Hepatic stellate cell (primary cell): ENCODE data around the gene MKKS.
"Not testable (repeated sequence)": the region's sequence is repeated elsewhere in the genome, so short reads cannot be mapped to it uniquely, and the experiment has no call there.

Source experiments
- DNase-seq: peaks from one replicate; pipeline ENCODE4 v3.0.0; 2011; ENCODE audit warnings: low spot score

MKKS gene

DNA sequence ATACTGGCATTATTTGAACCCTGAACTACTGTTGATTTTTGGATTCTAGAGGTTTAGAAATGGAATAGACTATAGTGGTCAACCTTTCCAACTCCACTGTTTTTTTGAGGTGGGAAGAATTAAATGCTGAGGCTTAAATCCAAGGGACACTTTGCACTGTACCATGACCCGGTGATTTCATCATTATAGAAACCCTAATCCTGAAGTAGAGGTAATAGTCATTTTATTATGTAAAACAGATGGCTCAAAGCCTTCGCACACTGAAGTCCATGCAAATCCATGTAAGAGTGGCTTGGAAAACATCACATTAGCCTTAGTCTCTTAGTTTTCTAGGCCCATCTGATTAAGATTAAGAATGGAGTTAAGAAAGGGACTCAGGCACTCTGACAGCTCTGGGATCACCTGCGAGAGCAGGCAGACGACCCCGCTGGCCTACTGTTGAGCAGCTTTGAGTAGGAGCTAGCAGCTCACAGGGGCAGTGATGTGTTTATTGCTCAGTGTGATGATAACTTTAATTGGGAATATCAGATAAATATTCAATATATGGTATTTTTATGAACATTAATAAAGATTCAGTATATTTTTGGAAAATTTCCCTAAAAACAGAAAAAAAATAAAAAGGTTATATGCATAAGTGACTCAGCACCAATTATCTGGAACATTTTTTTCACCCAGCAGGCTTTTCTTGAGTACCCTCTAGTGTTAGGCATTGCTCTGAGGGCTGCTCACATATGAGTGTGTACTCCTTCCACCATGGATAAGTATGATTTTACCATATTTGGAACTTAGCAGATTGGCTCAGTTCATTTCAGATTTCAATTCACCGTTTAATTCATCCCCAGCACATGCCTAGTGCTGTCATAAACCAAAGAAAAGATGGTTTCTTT, 14.5 kb upstream of the MKKS start:
- no peak for DNase-seq

DNA sequence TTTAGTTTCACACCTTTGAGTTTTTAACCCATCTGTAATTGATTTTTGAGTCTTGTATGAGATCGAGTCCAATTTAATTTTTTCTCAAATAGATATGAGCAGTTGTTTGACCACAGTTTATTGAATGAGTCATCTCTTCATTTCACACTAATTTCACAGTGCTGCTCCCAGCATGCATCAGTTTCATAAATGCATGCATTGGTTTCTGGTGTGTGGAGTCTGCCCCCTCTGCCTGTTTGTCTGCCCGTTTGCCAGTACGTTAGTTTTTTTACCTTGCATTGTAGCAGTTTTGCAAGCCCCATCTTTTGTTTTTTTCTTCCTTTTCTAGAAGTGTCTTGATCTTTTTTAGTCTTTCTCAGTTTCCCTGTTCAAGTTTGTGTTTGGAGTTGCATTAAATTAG, 13.0 kb upstream of the MKKS start:
- peak; percentile 52 for DNase-seq

DNA sequence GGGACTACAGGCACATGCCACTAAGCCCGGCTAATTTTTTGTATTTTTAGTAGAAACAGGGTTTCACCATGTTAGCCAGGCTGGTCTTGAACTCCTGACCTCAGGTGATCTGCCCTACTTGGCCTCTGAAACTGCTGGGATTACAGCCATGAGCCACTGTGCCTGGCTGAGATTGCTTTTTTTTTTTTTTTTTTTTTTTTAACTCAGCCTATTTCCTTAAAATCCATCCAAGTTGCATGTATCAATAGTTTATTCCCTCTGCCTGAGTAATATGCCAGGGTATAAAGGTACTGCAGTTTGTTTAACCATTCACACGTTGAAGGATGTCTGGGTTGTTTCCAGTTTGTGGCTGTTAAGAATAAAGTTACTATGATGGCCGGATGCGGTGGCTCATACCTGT, 11.7 kb upstream of the MKKS start:
- no peak for DNase-seq

DNA sequence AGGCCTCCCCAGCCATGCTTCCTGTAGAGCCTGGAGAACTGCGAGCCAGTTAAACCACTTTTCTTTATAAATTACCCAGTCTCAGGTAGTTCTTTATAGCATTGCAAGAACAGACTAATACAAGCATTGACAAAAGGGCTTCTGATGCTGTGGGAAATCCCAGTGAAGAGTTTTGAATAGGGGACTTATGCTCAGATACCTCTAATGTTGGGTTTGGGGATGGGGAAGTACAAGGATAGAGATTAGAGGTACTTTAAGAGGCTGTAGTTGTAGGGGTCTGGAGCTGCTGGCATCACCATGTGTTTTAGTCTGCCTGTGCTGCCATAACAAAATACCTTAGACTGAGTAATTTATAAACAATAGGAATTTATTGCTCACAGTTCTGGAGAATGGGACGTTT, 9.9 kb upstream of the MKKS start:
- no peak for DNase-seq

DNA sequence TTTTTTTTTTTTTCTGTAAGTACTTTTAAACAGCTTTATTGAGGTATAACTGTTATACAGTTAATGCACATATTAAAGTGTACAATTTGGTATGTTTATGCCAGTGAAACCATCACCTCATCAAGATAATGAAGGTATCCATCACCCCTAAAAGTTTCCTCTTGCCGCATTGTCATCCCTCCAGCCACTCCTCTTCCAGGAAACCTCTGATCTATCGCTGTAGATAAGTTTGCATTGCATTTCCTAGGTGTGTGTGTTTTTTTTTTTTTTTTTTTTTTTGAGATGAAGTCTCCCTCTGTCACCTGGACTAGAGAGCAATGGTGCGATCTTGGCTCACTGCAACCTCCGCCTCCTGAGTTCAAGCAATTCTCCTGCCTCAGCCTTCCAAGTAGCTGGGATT, 4.2 kb upstream of the MKKS start:
- DNase-seq: no peak

DNA sequence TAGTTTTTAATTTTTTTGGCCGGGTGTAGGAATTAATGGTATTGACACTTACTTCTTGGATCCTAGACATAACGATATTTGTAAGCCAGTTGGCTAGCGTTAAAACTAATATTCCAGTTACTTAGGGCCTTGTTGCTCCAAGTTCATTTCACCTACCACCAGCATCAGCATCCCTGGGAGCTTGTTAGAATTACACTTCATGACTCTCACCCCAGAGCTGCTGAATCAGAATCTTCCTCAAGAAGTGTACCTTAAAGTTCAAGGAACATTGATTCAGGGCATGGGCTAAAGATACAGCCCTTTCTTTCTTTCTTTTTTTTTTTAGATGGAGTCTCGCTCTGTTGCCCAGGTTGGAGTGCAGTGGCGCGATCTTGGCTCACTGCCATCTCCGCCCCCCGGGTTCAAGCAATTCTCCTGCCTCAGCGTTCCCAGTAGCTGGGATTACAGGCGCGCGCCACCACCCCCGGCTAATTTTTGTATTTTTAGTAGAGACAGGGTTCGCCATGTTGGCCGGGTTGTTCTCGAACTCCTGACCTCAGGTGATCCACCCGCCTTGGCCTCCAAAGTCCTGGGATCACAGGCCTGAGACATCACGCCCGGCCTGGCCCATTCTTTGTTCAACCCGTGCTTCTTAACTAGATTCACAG, 2.2 kb upstream of the MKKS start:
- DNase-seq: no peak

DNA sequence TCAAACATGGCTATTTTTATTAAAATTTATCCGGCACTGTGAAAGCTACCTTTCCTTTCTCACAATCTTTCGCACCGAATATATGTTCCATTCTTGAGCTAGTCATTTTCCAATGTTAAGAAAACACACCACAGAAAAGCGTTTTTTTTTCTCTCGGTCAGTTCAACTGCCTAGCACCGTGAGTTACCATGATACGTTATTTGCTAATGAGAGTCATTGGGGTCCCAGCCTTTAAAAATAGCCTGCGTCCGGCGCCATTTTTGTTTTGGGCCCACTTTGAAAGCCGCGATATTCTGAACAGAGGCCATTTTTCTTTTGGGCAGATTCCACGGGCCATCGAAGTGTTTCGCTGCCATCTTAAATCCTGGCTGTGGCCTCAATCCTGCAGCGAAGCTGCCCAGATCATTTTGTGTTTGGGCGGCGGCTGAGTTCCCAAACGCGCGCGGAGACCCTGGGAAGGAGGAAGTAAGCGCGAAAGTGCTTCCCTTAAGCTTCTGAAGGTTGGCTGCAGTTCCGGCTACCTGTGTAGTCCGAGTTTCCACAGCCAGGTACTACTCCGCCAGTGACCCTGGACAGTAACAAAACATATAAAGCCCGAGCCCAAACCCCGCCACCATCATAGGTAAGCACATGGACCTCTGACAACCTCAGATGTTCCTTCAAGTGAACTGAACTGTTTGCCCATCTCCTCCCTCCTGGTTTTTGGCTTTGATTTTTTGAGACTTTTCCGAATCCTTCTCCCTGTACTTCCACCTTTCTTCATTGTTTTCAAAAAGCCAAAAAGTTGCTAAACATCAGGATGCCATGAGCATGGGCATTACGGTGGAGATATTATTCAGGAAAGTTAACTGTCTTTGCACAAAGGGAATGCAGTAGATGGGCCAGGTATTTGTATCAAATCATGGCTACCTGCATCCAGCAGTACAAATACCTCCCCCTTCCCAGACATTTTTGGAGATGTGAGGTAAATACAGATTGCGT, 1.1 kb upstream of the MKKS start, which contains the start of gene SLX4IP:
Gene SLX4IP, plus strand, starts transcription at position 474 of the 981 bp plus-strand sequence. CDS start 22,900 bp downstream, outside the sequence.
- peak; percentile 72 for DNase-seq

DNA sequence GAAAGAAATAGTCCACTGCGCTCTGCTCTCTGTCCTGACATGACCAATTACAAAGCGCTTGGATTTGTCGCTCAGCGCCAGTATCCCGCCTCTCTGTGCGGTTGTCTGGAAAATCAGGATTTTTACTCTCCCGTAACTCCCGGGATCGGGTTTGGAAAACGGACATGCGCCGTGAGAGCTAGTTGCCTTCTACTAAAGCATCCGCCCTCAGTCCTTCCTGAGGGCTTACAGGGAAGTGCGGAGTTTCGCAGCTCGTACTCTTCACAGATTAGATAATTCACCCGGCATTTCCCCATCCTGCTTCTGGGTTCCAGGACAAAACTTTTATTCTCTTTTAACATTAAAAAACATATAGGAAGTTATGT, 427 bp upstream of the MKKS start:
- DNase-seq: peak; percentile 89

DNA sequence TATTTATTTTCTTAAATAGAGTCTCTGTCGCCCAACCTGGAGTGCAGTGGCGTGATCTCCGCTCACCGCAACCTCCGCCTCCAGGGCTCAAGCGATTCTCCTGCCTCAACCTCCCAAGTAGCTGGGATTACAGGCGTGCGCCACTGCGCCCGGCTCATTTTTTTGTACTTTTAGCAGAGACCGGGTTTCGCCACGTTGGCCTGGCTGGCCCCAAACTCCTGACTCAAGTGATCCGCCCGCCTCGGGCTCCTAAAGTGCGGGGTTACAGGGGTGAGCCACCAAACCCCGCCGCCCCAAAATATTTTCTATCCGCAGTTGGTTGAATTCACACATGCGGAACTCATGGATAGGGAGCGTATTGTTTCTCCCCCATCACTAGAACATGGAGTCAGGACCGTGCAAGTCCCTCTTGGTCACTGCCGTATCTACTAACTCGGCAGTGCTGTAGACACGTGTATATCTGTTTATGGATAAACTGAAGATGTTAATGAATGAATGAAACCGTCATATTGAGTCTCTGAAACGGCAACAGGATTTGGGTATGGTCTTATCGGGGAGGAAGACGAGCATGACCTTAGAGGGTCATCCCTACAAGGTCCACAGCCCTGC, 904 bp downstream of the MKKS start:
- DNase-seq: no peak

DNA sequence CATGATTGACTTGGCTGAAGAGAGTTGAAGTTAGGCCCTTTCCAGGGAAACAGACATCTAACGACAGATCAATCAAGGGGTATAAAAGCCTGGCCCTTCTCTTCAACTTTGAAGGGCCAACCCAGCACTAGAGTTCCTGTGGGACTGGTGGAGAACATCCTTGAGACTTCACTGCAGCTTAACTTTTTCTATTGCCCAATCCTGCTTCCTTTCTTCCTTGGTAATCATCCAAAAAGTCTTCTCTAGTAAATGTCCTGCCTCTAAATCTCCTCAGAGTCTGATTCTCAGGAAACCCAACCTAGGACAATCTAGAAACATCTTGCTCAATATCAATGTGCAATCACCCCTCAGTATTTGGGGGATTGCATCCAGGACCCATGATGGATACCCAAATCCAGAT, 1.9 kb downstream of the MKKS start:
- no peak for DNase-seq

DNA sequence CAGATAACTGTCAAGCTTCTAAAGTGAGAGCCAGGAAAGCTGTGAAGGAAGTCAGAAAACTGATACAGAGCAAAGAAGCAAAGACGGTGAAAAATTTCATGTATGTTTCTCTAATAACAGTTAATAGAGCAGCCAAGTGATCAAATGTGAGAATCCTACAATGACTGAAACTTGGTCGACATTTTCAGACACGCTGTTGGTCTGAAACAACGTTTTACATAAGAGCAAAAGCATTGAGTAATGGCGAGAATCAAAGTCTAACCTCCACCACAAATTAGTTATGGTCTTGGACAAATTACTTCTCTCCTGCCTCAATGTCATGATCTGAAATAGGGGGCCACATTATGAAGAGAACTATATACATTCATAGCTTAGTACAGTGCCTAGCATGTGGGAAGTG, 3.3 kb downstream of the MKKS start:
- no peak for DNase-seq

DNA sequence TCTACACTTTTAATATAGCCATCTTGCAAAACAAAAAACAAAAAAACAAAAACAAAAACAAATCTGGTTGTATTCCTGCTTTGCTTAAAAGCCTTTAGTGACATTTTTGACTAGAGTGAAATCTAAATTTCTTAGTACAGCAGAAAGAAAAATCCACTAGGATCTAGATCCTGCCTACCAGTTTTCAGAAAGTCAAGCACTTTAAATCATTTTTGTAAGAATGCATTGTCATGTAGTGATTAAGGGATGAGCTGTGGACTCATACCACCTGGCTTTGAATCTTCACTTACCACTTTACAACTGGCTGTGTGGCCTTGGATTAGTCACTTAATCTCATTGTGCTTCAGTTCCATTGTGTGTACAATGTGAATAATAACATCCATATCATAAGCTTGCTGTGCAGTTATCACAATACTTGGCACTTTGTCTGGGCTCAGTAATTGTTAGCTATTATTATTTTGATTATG, 4.0 kb downstream of the MKKS start:
- DNase-seq: no peak

DNA sequence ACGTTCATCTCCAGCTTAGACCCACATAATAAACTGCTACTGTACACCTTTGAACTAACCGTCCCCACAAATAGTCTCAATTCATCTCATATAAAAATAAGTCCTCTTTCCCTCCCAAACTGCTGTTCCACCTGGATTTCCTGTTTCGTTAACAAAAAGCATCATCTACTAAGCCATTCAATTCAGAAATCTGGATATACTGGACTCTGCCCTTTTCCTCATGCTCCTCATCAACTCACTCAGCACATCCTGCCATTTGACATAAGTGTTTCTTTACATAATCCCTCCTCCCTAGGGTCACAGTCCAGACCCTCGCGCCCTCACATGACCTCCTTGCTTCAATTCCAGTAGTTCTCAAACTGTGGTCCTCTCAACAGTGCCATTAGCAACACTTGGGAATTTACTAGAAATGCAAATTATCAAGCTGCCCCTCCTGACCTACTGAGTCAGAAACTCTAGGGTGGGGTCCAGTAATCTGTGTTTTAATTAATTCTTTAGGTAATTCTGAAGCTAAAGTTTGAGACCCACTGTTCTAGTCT, 4.5 kb downstream of the MKKS start:
- no peak for DNase-seq

DNA sequence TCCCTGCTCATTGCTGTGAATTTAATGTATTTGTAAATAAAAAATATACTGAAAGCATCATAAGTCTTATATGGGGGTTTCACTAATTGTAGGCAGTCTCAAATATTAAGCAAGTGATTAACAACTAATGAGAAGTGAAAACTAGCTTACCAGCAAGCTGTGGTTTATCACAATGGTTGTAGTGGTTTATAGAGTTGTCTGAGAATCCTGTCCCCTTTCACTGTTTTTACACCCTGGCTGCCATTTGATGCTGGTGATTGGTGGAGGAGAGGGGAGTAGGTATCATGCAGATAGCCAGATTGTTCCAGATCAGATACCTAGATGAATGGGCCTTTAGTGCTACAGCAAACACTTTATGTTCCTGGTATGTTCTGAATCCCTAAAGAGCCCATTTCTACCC, 6.0 kb downstream of the MKKS start:
- no peak for DNase-seq

DNA sequence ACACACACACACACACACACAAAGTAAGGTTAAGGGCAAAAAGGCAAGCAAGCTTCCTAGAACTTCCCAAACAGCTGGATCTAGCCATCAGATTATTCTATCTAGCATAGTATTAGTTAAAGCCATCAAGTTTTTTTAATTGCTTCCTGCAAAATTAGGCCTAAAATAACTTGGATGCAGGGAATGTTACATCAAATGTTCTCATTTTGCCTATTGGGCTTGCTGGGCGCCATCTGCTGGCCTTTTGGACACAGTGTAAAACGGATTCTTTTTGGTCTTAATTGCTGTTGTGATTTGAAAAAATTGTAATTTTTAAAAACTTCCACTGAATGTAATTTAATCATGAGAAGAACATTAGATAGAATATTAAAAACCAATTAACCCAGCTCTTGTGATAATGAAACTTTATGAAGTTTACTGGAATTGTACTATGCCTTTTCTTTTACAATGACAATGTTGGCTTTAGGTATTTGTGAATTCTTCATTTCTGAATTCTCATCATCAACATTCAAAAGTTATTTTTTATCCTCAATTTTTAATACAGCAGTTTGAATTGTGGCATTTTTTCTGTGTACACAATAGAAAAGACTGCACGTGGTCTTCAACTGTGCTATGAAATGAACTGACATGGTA, 6.8 kb downstream of the MKKS start:
- peak; percentile 36 for DNase-seq

DNA sequence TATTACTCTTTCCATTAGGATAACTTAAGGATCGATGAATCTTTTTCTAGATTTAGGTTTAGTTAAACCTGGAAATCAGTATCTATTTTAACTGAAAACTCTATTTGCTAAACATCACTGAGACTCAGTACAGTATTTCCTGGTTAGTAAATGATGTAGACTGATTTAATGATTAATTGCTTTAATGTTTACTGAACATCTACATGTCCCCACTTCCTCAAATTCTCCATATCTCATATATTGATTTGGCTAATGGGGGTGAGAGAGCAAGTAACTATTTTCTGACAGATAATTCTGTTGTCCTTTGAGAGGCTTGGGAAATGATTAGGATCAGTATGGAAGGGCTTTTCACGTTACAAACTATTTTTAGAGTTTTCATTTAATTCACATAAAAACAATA, 10.3 kb downstream of the MKKS start:
- no peak for DNase-seq

DNA sequence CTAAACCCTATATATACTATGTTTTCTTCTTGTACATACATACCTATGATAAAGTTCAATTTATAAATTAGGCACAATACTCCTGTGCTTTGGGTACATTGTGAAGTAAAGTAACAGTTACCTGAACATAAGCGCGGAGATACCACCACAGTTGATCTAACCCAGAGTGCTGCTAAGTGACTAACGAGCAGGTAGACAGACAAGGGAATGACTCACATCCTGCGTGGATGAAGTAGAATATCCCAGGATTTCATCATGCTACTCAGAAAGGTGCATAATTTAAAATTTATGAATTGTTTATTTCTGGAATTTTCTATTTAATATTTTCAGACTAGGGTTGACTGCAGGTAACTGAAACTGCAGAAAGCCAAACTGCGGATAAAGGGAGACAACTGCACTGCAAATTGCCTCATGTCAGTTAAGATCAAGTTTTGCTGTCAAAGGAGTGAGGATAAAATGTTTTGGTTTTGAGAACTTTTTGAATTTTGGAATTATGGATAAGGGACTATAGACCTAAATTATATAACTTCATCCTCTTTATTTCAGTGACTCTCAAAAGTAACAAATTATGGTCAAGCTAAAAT, 14.4 kb downstream of the MKKS start:
- no peak for DNase-seq

DNA sequence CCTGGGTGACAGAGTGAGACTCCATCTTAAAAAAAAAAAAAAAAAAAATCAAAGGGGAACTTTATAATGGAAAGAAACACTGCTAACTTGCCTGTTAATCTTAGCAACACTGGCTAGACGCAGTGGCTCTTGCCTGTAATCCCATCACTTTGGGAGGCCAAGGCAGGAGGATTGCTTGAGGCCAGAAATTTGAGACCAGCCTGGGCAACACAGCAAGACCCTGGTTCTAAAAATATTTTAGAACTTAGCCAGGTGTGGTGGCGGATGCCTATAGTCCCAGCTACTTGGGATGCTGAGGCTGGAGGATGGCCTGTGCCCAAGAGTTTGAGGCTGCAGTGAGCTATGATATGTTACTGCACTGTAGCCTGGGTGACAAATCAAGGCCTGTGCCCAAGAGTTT, 16.8 kb downstream of the MKKS start:
- not testable (repeated sequence) for DNase-seq

DNA sequence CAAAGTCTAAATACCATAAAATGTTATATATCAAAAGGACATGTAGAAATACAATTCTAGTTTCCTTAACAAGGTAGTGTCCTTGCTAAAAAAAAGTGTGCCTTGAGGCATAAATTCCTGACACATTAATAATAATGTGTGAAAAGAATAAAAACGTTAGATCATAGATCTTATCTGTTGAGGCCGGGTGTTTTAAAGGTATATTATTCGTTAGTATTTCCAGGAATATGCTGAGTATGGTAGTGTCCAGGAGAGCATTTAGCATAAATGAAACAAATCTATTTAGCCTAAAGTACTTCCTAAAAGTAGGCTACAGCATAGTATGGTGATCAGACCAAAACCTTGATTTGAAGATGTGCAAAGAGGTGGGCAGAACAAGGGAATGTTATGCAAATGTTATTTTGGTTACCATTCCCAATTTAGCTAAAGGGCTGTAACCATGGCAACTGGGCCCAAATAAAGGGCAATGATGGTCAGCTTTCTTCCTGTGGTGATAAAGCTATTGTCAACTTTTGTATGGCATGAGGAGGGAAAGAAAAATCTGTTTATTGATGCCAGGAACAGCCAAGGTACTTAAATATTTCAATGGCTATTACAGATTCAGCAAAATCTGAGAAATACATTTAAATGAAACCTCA, 18.9 kb downstream of the MKKS start:
- DNase-seq: no peak
